GM18873 (cell line): ENCODE results near the gene OR4D9.

Experiments
- ATAC-seq: cut with Tn5 transposase; IDR thresholded peaks from one replicate; pipeline ENCODE4 v1.9.1; 2021; ENCODE audit warnings: mild to moderate bottlenecking, moderate library complexity, moderate number of reproducible peaks; ENCODE audit not compliant: unreplicated experiment, low FRiP score

The OR4D9 gene

GRCh38 chr11:59550368-59550841, 39.1 kb downstream of the OR4D9 start:
- ATAC-seq: peak; percentile 68

- no peak for ATAC-seq
These were observed 39.7 kb downstream of the OR4D9 start for GRCh38 chr11:59550842-59551658.

GRCh38 chr11:59551659-59552521, 40.6 kb downstream of the OR4D9 start:
- ATAC-seq: no peak

GRCh38 chr11:59552844-59553243, 41.5 kb downstream of the OR4D9 start:
- ATAC-seq: no peak

- ATAC-seq: no peak
These were observed 42.0 kb downstream of the OR4D9 start for GRCh38 chr11:59553323-59553722.

- no peak for ATAC-seq
These were observed 44.3 kb downstream of the OR4D9 start for GRCh38 chr11:59555601-59556114.

GRCh38 chr11:59556115-59556916, 45.0 kb downstream of the OR4D9 start:
- ATAC-seq: no peak

GRCh38 chr11:59556917-59557348, 45.6 kb downstream of the OR4D9 start:
- ATAC-seq: no peak

GRCh38 chr11:59558270-59558643, 46.9 kb downstream of the OR4D9 start:
- no peak for ATAC-seq

GRCh38 chr11:59559886-59560285, 48.5 kb downstream of the OR4D9 start:
- no peak for ATAC-seq

GRCh38 chr11:59560290-59560701, 49.0 kb downstream of the OR4D9 start:
- no peak for ATAC-seq

- no peak for ATAC-seq
These were observed 49.5 kb downstream of the OR4D9 start for GRCh38 chr11:59560702-59561473.

GRCh38 chr11:59562292-59562691, 51.0 kb downstream of the OR4D9 start:
- no peak for ATAC-seq
